GM15510 (cell line): ENCODE data around the gene FAM43B.

Experiments used
- POLR2A ChIP-seq: IDR thresholded peaks from 3 replicates; pipeline ENCODE4 v1.6.1; 2011; ENCODE audit warnings: borderline replicate concordance; ENCODE audit not compliant: insufficient read length; ENCODE audit errors: extremely low read depth

The FAM43B gene

GRCh38 chr1:20575541-20576336 is 23.4 kb downstream of the FAM43B start:
- no peak for TF ChIP-seq POLR2A

- TF ChIP-seq POLR2A, result no peak
Measured at GRCh38 chr1:20578062-20578461, 25.7 kb downstream of the FAM43B start.

- TF ChIP-seq POLR2A, result no peak
Measured at GRCh38 chr1:20578721-20579395, 26.5 kb downstream of the FAM43B start.

GRCh38 chr1:20584890-20585289 is 32.5 kb downstream of the FAM43B start:
- no peak for TF ChIP-seq POLR2A

GRCh38 chr1:20586953-20587660 is 34.7 kb downstream of the FAM43B start:
- TF ChIP-seq POLR2A, result no peak

GRCh38 chr1:20587661-20588053 is 35.3 kb downstream of the FAM43B start:
- no peak for TF ChIP-seq POLR2A

GRCh38 chr1:20588634-20589225 is 36.4 kb downstream of the FAM43B start, which contains the start of gene CDA:
TSS of gene CDA (plus strand) at chr1:20589097. CDS start at chr1:20589130, 33 bp downstream.
- no peak for TF ChIP-seq POLR2A

- no peak for TF ChIP-seq POLR2A
Measured at GRCh38 chr1:20589331-20590278, 37.2 kb downstream of the FAM43B start.

- TF ChIP-seq POLR2A, result no peak
Measured at GRCh38 chr1:20590306-20590777, 38.0 kb downstream of the FAM43B start.

GRCh38 chr1:20593756-20594155 is 41.4 kb downstream of the FAM43B start:
- no peak for TF ChIP-seq POLR2A

- no peak for TF ChIP-seq POLR2A
Measured at GRCh38 chr1:20594746-20595145, 42.4 kb downstream of the FAM43B start.

- TF ChIP-seq POLR2A, result no peak
Measured at GRCh38 chr1:20596106-20596505, 43.7 kb downstream of the FAM43B start.

GRCh38 chr1:20597650-20598049 is 45.3 kb downstream of the FAM43B start:
- no peak for TF ChIP-seq POLR2A

- TF ChIP-seq POLR2A, result no peak
Measured at GRCh38 chr1:20600156-20600555, 47.8 kb downstream of the FAM43B start.
